SK-N-SH treated with all-trans-retinoic acid at 6 μM for 48 hours (cell line): ENCODE results near the gene SDK2.

Experiments
- ATAC-seq: fragments of 200-7000 bp; cut with Tn5 transposase; 3 replicates; pipeline ENCODE4 v1.9.1; 2020; ENCODE audit warnings: mild to moderate bottlenecking, moderate library complexity
- ARNTL ChIP-seq: fragments of 450-650 bp; formaldehyde crosslinking; IDR thresholded peaks from 2 replicates; pipeline ENCODE4 v1.5.0; 2020; ENCODE audit warnings: low read depth, mild to moderate bottlenecking, moderate library complexity, borderline replicate concordance
- BACH2 ChIP-seq: fragments of 250-450 bp; sonication (Bioruptor Pico); IDR thresholded peaks from 2 replicates; pipeline ENCODE4 v1.9.0; 2021; ENCODE audit warnings: mild to moderate bottlenecking, borderline replicate concordance
- CSDC2 ChIP-seq: fragments of 250-450 bp; sonication (Bioruptor Pico); IDR thresholded peaks from 2 replicates; pipeline ENCODE4 v1.5.0; 2020; ENCODE audit warnings: mild to moderate bottlenecking, moderate library complexity
- GLIS3 ChIP-seq: fragments of 250-450 bp; sonication (Bioruptor Pico); IDR thresholded peaks from 2 replicates; pipeline ENCODE4 v1.5.0; 2020; ENCODE audit warnings: mild to moderate bottlenecking, moderate library complexity
- ISL1 ChIP-seq: fragments of 250-450 bp; sonication (Bioruptor Pico); IDR thresholded peaks from 2 replicates; pipeline ENCODE4 v2.1.2; 2022; ENCODE audit warnings: mild to moderate bottlenecking, moderate library complexity
- OSR1 ChIP-seq: fragments of 250-450 bp; sonication (Bioruptor Pico); IDR thresholded peaks from 2 replicates; pipeline ENCODE4 v1.8.0; 2022; ENCODE audit warnings: moderate library complexity, mild to moderate bottlenecking, inconsistent platforms
- PPARA ChIP-seq: fragments of 250-450 bp; sonication (Bioruptor Pico); IDR thresholded peaks from 2 replicates; pipeline ENCODE4 v1.5.0; 2020; ENCODE audit warnings: mild to moderate bottlenecking, borderline replicate concordance
- SNAI2 ChIP-seq: fragments of 250-450 bp; sonication (Bioruptor Pico); IDR thresholded peaks from 2 replicates; pipeline ENCODE4 v1.5.0; 2020; ENCODE audit warnings: mild to moderate bottlenecking, moderate library complexity
- TCF4 ChIP-seq: fragments of 250-450 bp; sonication (Bioruptor Pico); IDR thresholded peaks from 2 replicates; pipeline ENCODE4 v1.8.0; 2021; ENCODE audit warnings: mild to moderate bottlenecking, moderate library complexity, borderline replicate concordance
- TOX ChIP-seq: fragments of 250-450 bp; sonication (Bioruptor Pico); IDR thresholded peaks from 2 replicates; pipeline ENCODE4 v1.8.0; 2021; ENCODE audit warnings: mild to moderate bottlenecking, moderate library complexity, borderline replicate concordance
- ZC3H10 ChIP-seq: fragments of 250-450 bp; sonication (Bioruptor Pico); IDR thresholded peaks from 2 replicates; pipeline ENCODE4 v1.5.1; 2021; ENCODE audit warnings: mild to moderate bottlenecking, moderate library complexity
- ZFP3 ChIP-seq: fragments of 250-450 bp; sonication (Bioruptor Pico); IDR thresholded peaks from 2 replicates; pipeline ENCODE4 v1.5.0; 2020; ENCODE audit warnings: mild to moderate bottlenecking, moderate library complexity
- ZFP30 ChIP-seq: fragments of 450-650 bp; formaldehyde crosslinking; IDR thresholded peaks from 2 replicates; pipeline ENCODE4 v1.5.0; 2022; ENCODE audit warnings: mild to moderate bottlenecking, moderate library complexity
- ZNF565 ChIP-seq: fragments of 450-650 bp; formaldehyde crosslinking; conservative IDR thresholded peaks from 2 replicates; pipeline ENCODE4 v1.5.0; 2020; ENCODE audit warnings: low read depth, mild to moderate bottlenecking, moderate library complexity
- ZNF70 ChIP-seq: fragments of 450-650 bp; formaldehyde crosslinking; IDR thresholded peaks from 2 replicates; pipeline ENCODE4 v1.5.0; 2020; ENCODE audit warnings: mild to moderate bottlenecking, moderate library complexity
- ZNF8 ChIP-seq: fragments of 450-650 bp; formaldehyde crosslinking; IDR thresholded peaks from 2 replicates; pipeline ENCODE4 v1.5.0; 2020; ENCODE audit warnings: mild to moderate bottlenecking, moderate library complexity
- TF ChIP-seq, protein P1 (sequence below): fragments of 250-450 bp; sonication (Bioruptor Pico); IDR thresholded peaks from 2 replicates; pipeline ENCODE4 v1.5.1; 2020; ENCODE audit warnings: low read depth, mild to moderate bottlenecking, moderate library complexity
- TF ChIP-seq, protein P2 (sequence below): fragments of 250-450 bp; sonication (Bioruptor Pico); IDR thresholded peaks from 2 replicates; pipeline ENCODE4 v1.5.1; 2021; ENCODE audit warnings: mild to moderate bottlenecking, moderate library complexity
- TF ChIP-seq, protein P3 (sequence below): fragments of 250-450 bp; sonication (Bioruptor Pico); IDR thresholded peaks from 2 replicates; pipeline ENCODE4 v1.5.0; 2020; ENCODE audit warnings: mild to moderate bottlenecking, moderate library complexity
- TF ChIP-seq, protein P4 (sequence below): fragments of 250-450 bp; sonication (Bioruptor Pico); IDR thresholded peaks from 2 replicates; pipeline ENCODE4 v1.8.0; 2021; ENCODE audit warnings: low read depth, mild to moderate bottlenecking, moderate library complexity, borderline replicate concordance

Gene SDK2

GRCh38 chr17:73419881-73420280 is 224.4 kb downstream of the SDK2 start:
- no peak for ATAC-seq

DNA sequence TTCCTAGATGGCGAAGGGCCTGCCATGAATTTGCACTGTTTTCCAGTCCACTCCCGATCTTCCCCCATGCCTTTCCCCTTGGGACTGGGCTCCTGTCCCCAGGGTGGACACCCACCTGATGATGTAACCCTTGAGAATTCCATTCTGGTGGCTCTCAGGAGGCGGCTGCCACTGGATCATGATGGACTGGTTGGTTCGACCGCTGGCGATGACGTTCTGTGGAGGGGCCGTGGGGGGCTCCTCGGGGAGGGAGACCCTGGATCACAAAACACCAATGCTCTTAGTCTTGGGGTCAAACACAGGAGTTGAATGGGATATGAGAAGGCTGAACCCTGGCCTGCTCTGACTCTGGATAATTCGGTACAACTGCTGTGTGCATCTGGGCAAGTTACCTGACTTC is 225.2 kb downstream of the SDK2 start:
- no peak for TF ChIP-seq ISL1 (CRISPR knock-in tag)
- no peak for TF ChIP-seq SNAI2
- no peak for TF ChIP-seq CSDC2 (CRISPR knock-in tag)
- TF ChIP-seq, all 23 proteins: peak for 0
- no peak for ATAC-seq

More at GRCh38 chr17:73419881-73420280, 224.4 kb downstream of the SDK2 start:
- TF ChIP-seq ZFP3 (CRISPR knock-in tag) (no peak), PPARA (CRISPR knock-in tag) (no peak), ARNTL (CRISPR knock-in tag) (no peak), ZNF565 (CRISPR knock-in tag) (no peak), BACH2 (CRISPR knock-in tag) (no peak), CSDC2 (CRISPR knock-in tag) (no peak), ZNF8 (no peak), OSR1 (CRISPR knock-in tag) (no peak), SNAI2 (no peak), ZC3H10 (CRISPR knock-in tag) (no peak), TCF4 (CRISPR knock-in tag) (no peak), ISL1 (CRISPR knock-in tag) (no peak), GLIS3 (CRISPR knock-in tag) (no peak), ZFP30 (CRISPR knock-in tag) (no peak), TOX (CRISPR knock-in tag) (no peak)
- TF ChIP-seq, protein P1, sequence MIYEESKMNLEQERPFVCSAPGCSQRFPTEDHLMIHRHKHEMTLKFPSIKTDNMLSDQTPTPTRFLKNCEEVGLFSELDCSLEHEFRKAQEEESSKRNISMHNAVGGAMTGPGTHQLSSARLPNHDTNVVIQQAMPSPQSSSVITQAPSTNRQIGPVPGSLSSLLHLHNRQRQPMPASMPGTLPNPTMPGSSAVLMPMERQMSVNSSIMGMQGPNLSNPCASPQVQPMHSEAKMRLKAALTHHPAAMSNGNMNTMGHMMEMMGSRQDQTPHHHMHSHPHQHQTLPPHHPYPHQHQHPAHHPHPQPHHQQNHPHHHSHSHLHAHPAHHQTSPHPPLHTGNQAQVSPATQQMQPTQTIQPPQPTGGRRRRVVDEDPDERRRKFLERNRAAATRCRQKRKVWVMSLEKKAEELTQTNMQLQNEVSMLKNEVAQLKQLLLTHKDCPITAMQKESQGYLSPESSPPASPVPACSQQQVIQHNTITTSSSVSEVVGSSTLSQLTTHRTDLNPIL, result no peak
- TF ChIP-seq, protein P2, sequence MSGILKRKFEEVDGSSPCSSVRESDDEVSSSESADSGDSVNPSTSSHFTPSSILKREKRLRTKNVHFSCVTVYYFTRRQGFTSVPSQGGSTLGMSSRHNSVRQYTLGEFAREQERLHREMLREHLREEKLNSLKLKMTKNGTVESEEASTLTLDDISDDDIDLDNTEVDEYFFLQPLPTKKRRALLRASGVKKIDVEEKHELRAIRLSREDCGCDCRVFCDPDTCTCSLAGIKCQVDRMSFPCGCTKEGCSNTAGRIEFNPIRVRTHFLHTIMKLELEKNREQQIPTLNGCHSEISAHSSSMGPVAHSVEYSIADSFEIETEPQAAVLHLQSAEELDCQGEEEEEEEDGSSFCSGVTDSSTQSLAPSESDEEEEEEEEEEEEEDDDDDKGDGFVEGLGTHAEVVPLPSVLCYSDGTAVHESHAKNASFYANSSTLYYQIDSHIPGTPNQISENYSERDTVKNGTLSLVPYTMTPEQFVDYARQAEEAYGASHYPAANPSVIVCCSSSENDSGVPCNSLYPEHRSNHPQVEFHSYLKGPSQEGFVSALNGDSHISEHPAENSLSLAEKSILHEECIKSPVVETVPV (CRISPR knock-in tag), result no peak
- TF ChIP-seq, protein P3, sequence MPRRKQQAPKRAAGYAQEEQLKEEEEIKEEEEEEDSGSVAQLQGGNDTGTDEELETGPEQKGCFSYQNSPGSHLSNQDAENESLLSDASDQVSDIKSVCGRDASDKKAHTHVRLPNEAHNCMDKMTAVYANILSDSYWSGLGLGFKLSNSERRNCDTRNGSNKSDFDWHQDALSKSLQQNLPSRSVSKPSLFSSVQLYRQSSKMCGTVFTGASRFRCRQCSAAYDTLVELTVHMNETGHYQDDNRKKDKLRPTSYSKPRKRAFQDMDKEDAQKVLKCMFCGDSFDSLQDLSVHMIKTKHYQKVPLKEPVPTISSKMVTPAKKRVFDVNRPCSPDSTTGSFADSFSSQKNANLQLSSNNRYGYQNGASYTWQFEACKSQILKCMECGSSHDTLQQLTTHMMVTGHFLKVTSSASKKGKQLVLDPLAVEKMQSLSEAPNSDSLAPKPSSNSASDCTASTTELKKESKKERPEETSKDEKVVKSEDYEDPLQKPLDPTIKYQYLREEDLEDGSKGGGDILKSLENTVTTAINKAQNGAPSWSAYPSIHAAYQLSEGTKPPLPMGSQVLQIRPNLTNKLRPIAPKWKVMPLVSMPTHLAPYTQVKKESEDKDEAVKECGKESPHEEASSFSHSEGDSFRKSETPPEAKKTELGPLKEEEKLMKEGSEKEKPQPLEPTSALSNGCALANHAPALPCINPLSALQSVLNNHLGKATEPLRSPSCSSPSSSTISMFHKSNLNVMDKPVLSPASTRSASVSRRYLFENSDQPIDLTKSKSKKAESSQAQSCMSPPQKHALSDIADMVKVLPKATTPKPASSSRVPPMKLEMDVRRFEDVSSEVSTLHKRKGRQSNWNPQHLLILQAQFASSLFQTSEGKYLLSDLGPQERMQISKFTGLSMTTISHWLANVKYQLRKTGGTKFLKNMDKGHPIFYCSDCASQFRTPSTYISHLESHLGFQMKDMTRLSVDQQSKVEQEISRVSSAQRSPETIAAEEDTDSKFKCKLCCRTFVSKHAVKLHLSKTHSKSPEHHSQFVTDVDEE (CRISPR knock-in tag), result no peak

DNA sequence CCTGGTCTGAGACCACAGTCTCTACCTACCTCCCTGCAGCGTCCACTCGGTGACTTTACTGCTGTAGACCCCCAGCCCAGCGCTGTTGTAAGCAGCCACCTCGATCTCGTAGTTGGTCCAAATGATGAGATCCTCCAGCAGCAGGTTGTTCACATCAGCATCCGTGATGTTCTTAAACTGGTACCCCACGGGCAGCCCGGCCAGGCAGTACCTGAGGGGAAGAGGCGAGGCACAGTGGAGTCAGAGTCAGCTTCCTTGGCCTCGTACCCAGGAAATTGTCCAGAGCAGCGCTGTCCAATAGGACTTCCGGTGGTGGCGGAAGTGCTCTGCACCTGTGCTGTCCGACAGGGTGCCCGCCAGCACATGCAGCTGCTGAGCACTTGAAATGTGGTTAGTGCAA is 228.5 kb downstream of the SDK2 start:
- no peak for ATAC-seq
- TF ChIP-seq TOX (CRISPR knock-in tag), result no peak
- TF ChIP-seq OSR1 (CRISPR knock-in tag), result no peak
- no peak for TF ChIP-seq CSDC2 (CRISPR knock-in tag)
- TF ChIP-seq, protein P2 (CRISPR knock-in tag), result no peak
- TF ChIP-seq ZFP3 (CRISPR knock-in tag), result no peak
- TF ChIP-seq, protein P4, sequence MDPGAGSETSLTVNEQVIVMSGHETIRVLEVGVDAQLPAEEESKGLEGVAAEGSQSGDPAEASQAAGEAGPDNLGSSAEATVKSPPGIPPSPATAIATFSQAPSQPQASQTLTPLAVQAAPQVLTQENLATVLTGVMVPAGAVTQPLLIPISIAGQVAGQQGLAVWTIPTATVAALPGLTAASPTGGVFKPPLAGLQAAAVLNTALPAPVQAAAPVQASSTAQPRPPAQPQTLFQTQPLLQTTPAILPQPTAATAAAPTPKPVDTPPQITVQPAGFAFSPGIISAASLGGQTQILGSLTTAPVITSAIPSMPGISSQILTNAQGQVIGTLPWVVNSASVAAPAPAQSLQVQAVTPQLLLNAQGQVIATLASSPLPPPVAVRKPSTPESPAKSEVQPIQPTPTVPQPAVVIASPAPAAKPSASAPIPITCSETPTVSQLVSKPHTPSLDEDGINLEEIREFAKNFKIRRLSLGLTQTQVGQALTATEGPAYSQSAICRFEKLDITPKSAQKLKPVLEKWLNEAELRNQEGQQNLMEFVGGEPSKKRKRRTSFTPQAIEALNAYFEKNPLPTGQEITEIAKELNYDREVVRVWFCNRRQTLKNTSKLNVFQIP (CRISPR knock-in tag), result no peak
- TF ChIP-seq ZNF70 (CRISPR knock-in tag), result no peak
- TF ChIP-seq, protein P1, result no peak
- TF ChIP-seq ISL1 (CRISPR knock-in tag), result no peak
- TF ChIP-seq GLIS3 (CRISPR knock-in tag), result no peak
